Measurements from ENCODE around the gene SGPL1. TPM values are rescaled to one million over a fixed set of nuclear protein-coding genes. Genes with fewer than 3 reads are reported as not detected.
A peak's percentile ranks its signal among the peaks of the same experiment; 100 is the strongest.

Gene SGPL1
- total RNA-seq, 1 donor from 2014 or later: 33.1 TPM

GRCh38 chr10:70775679-70776454 lies 39.9 kb upstream of the SGPL1 start:
- Histone ChIP-seq H3K27me3 (no peaks in the 10 kb centered on the region), H3K4me1 (no peaks in the 10 kb centered on the region), H3K9me3 (no peaks in the 10 kb centered on the region), H3K4me3 (no peak overlapping the region), H3K36me3 (no peaks in the 10 kb centered on the region), H3K27ac (no peak overlapping the region)
- DNase-seq (ENCODE audit: extremely low spot score in 2 of 2): no peak
- intact Hi-C loops (cut with DNase I): no loop called here
- TF ChIP-seq POLR2A (IDR thresholded peaks at IDR 0.05): no peak
- no peak for TF ChIP-seq CTCF (IDR thresholded peaks at IDR 0.05)
- TF ChIP-seq POLR2AphosphoS5 (IDR thresholded peaks at IDR 0.05; ENCODE audit: insufficient read depth in 1 of 2, low read depth in 1 of 2): no peak

- H3K27me3 ChIP-seq: no peaks in the 10 kb centered on the region
- DNase-seq (ENCODE audit: extremely low spot score in 2 of 2): peak in 1 of 2 donors; percentile 70
- H3K27ac ChIP-seq: no peak overlapping the region
- intact Hi-C loops (cut with DNase I): no loop called here
- H3K36me3 ChIP-seq: no peaks in the 10 kb centered on the region
- H3K9me3 ChIP-seq: no peaks in the 10 kb centered on the region
- TF ChIP-seq POLR2A (IDR thresholded peaks at IDR 0.05): no peak
- no peak for TF ChIP-seq CTCF (IDR thresholded peaks at IDR 0.05)
- TF ChIP-seq POLR2AphosphoS5 (IDR thresholded peaks at IDR 0.05; ENCODE audit: insufficient read depth in 1 of 2, low read depth in 1 of 2): no peak
- H3K4me3 ChIP-seq: no peak overlapping the region
- no peaks in the 10 kb centered on the region for H3K4me1 ChIP-seq
These were observed 39.2 kb upstream of the SGPL1 start for GRCh38 chr10:70776455-70777005.

GRCh38 chr10:70777063-70777875 lies 38.5 kb upstream of the SGPL1 start:
- H3K36me3 ChIP-seq: no peaks in the 10 kb centered on the region
- intact Hi-C loops (cut with DNase I): no loop called here
- H3K27me3 ChIP-seq: no peaks in the 10 kb centered on the region
- H3K4me3 ChIP-seq: no peak overlapping the region
- TF ChIP-seq POLR2AphosphoS5 (IDR thresholded peaks at IDR 0.05; ENCODE audit: insufficient read depth in 1 of 2, low read depth in 1 of 2) (no peak), POLR2A (IDR thresholded peaks at IDR 0.05) (no peak), CTCF (IDR thresholded peaks at IDR 0.05) (no peak)
- no peaks in the 10 kb centered on the region for H3K9me3 ChIP-seq
- DNase-seq (ENCODE audit: extremely low spot score in 2 of 2): peak in 1 of 2 donors; percentile 77
- H3K27ac ChIP-seq: no peak overlapping the region
- H3K4me1 ChIP-seq: no peaks in the 10 kb centered on the region

GRCh38 chr10:70778267-70778924 lies 37.4 kb upstream of the SGPL1 start:
- Histone ChIP-seq H3K27ac (no peak overlapping the region), H3K4me3 (no peak overlapping the region), H3K27me3 (no peaks in the 10 kb centered on the region), H3K4me1 (no peaks in the 10 kb centered on the region), H3K9me3 (no peaks in the 10 kb centered on the region), H3K36me3 (no peaks in the 10 kb centered on the region)
- intact Hi-C loops (cut with DNase I): no loop called here
- TF ChIP-seq POLR2A (IDR thresholded peaks at IDR 0.05) (no peak), CTCF (IDR thresholded peaks at IDR 0.05) (no peak), POLR2AphosphoS5 (IDR thresholded peaks at IDR 0.05; ENCODE audit: insufficient read depth in 1 of 2, low read depth in 1 of 2) (no peak)
- peak; percentile 77 to 81 for DNase-seq (ENCODE audit: extremely low spot score in 2 of 2)

Data from vagina (tissue), 2 donors.